Mucosa of descending colon (tissue), 3 donors: ENCODE measurements around the gene MSI1. TPM values are rescaled to one million over a fixed set of nuclear protein-coding genes. Genes with fewer than 3 reads are reported as not detected.
A peak's percentile ranks its signal among the peaks of the same experiment; 100 is the strongest.

Experiments
- ATAC-seq: fragments of 200-7000 bp; cut with Tn5 transposase; one replicate; pipeline ENCODE4 v1.9.1; 2020; ENCODE audit warnings: mild to moderate bottlenecking, moderate library complexity
- DNase-seq, 3 donors: peaks; one replicate each; pipeline ENCODE4 v3.0.0-alpha.2; 2020
- H3K36me3 ChIP-seq: fragments of 200-600 bp; one replicate; pipeline ENCODE4 v1.8.0; 2021; ENCODE audit warnings: low read depth, mild to moderate bottlenecking
- H3K4me1 ChIP-seq: fragments of 200-600 bp; one replicate; pipeline ENCODE4 v1.8.0; 2021; ENCODE audit warnings: low read depth, mild to moderate bottlenecking
- H3K4me3 ChIP-seq: fragments of 200-600 bp; one replicate; pipeline ENCODE4 v1.8.0; 2021; ENCODE audit warnings: mild to moderate bottlenecking
- H3K9me3 ChIP-seq: fragments of 200-600 bp; one replicate; pipeline ENCODE4 v1.8.0; 2021; ENCODE audit warnings: mild to moderate bottlenecking
- CTCF ChIP-seq: fragments of 200-600 bp; IDR thresholded peaks from one replicate; pipeline ENCODE4 v1.8.0; 2022; ENCODE audit warnings: antibody characterized with exemption, mild to moderate bottlenecking
- intact Hi-C, 2 donors: fragments of 100-400 bp; cut with DNase I in 1 of 2; cut with micrococcal nuclease in 1 of 2; formaldehyde crosslinking; loops; one replicate each; pipeline versions ENCODE4 v1.11.0 to v1.11.1; 2022; cut with DNase I, micrococcal nuclease
- long read RNA-seq, 2 donors: library from polyadenylated mRNA; unstranded; transcript quantifications; one replicate each; pipeline ENCODE4 v2.0.0, GENCODE V29; 2019 to 2021
- total RNA-seq, 3 donors: library from RNA; stranded (reverse); fragmentation: NEBNext Ultra II Directional in 2 of 3; extraction: Animal tissue kit (Norgen Biotek cat#: 25700) in 2 of 3; gene quantifications; one replicate each; pipeline versions ENCODE4 v1.2.1 to v1.2.4, GENCODE V29; 2021 to 2023
- donor health status: DM: no; HTN: no; CAD: no; lungs with moderate emphysema.
- donor health status: DM: no; HTN: no; CAD: no.
- donor health status: DM: no; HTN: yes; CAD: no.

Gene MSI1
- 1 to 10 TPM; 3.7 to 6.3 (median 3.8) TPM for total RNA-seq
- long read RNA-seq, donor 1, partial matches to known transcripts, result 0 of 1 reads
- long read RNA-seq, donor 1, other reads (novel, unspliced or antisense), result 1 of 1 reads
- long read RNA-seq, donor 2, partial matches to known transcripts, result 4 of 4 reads
- long read RNA-seq, donor 2, other reads (novel, unspliced or antisense), result 0 of 4 reads

- H3K36me3 ChIP-seq, result no peaks in the 10 kb centered on the region
- no peak for ATAC-seq
- intact Hi-C loops, result no loop called here
- H3K4me3 ChIP-seq, result peak within 1 kb of the TSS; percentile 24
- TF ChIP-seq CTCF, result no peak
- H3K9me3 ChIP-seq, result no peaks in the 10 kb centered on the region
- peak in 1 of 3 donors; percentile 46 for DNase-seq
- peaks cover 33% of the 10 kb centered on the region for H3K4me1 ChIP-seq
Observed at GRCh38 chr12:120368789-120369602, at the start of gene MSI1. Gene MSI1, minus strand, starts transcription at chr12:120369164. Its CDS starts 73 bp downstream, at chr12:120369091.

GRCh38 chr12:120417917-120418580 lies 49.1 kb upstream of the MSI1 start:
- no peaks in the 10 kb centered on the region for H3K4me1 ChIP-seq
- TF ChIP-seq CTCF, result no peak
- no peaks in the 10 kb centered on the region for H3K36me3 ChIP-seq
- no peak for ATAC-seq
- no peaks in the 10 kb centered on the region for H3K9me3 ChIP-seq
- no peak for DNase-seq
- intact Hi-C loops, result no loop called here
- H3K4me3 ChIP-seq, result no peak overlapping the region

GRCh38 chr12:120416490-120417216 lies 47.7 kb upstream of the MSI1 start:
- Histone ChIP-seq H3K36me3 (no peaks in the 10 kb centered on the region), H3K9me3 (no peaks in the 10 kb centered on the region), H3K4me3 (no peak overlapping the region), H3K4me1 (no peaks in the 10 kb centered on the region)
- intact Hi-C loops, result no loop called here
- ATAC-seq (no peak), DNase-seq (no peak)
- no peak for TF ChIP-seq CTCF

- Histone ChIP-seq H3K4me1 (no peaks in the 10 kb centered on the region), H3K9me3 (no peaks in the 10 kb centered on the region), H3K4me3 (no peak overlapping the region), H3K36me3 (no peaks in the 10 kb centered on the region)
- peak; percentile 94 for ATAC-seq
- DNase-seq, result peak in 2 of 3 donors; percentile 49 to 57
- no peak for TF ChIP-seq CTCF
- intact Hi-C loops, result no loop called here
Observed at GRCh38 chr12:120413901-120414695, 45.1 kb upstream of the MSI1 start.

- no peak for DNase-seq
Observed at GRCh38 chr12:120412421-120412820, 43.5 kb upstream of the MSI1 start.

More at GRCh38 chr12:120412421-120412820, 43.5 kb upstream of the MSI1 start:
- intact Hi-C loops, result no loop called here
- Histone ChIP-seq H3K36me3 (no peaks in the 10 kb centered on the region), H3K4me1 (no peaks in the 10 kb centered on the region), H3K4me3 (no peak overlapping the region), H3K9me3 (no peaks in the 10 kb centered on the region)
- no peak for ATAC-seq
- no peak for TF ChIP-seq CTCF
